Measurements from ENCODE around the gene PRR11.
"Not testable (repeated sequence)": the region's sequence is repeated elsewhere in the genome, so short reads cannot be mapped to it uniquely, and the experiment has no call there.

Gene PRR11

DNA sequence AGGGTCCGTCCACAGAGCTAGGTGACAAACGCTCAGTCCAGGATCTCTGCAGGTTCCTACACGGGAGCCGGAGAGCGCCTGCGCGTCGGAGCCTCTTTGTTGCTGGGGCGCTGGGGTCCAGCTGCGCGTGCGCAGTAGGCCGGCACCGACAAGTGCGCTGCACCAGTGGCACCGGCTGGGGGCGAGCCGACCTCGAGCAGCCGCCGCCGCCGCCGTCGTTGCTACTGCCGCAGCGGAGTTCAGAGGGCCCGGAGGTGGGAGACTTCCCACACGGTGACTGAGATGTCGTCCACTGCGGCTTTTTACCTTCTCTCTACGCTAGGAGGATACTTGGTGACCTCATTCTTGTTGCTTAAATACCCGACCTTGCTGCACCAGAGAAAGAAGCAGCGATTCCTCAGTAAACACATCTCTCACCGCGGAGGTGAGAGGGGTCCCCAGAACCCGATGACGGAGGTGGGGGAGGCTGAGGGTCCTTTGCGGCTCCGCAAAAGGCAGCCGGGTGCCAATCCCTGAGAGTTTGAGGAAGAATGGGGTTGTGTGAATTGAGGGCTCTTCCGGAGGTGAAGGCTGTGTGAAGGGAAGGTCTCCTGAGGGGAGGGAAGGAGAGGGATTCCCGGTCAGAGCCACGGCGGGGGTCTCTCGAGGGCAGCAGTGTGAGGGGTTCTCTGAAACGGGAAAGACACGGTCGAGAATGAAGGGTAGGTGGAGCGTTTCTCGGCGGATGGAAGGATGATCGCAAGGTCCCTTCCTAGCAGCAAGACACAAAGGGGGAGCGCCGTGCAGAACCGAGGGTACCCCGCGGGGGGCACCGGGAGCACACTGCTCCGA lies 65.0 kb downstream of the PRR11 start, which contains the start of gene GDPD1:
Gene GDPD1 (plus strand): TSS at position 184 of the 831 bp plus-strand sequence. CDS start 99 bp downstream, at position 283.
- DNase-seq, result no peak

DNA sequence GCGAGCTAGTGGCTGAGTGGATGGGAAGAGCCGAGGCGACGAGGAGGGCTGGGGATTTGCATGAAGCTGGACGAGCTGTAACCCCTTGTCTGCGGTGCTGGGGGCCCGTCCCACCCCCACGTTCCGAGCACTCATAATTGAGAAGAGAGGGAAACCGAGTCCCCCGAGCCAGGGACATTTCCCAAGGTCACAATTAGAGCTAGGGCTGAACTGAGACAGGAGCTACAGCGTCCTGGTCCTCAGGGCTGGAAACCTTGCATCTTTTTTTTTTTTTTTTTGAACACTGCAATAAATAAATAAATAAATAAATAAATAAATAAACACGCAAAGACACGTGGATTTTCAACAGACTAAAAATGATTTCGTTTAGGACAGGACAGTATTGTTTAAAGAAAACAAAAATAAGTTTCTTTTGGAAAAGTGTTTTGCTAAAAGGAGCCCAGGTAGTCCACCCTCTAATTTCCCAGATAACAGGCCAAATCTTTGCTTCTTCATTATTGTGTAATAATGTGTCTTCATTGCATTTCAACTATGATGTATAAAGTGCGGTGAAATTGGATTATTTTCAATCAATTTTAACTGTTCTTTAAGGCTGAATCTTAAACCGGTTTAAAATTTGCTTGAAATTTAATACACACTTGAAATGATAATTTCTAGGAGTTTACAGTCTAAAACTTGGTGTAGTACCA lies 65.8 kb downstream of the PRR11 start:
- DNase-seq, result no peak

DNA sequence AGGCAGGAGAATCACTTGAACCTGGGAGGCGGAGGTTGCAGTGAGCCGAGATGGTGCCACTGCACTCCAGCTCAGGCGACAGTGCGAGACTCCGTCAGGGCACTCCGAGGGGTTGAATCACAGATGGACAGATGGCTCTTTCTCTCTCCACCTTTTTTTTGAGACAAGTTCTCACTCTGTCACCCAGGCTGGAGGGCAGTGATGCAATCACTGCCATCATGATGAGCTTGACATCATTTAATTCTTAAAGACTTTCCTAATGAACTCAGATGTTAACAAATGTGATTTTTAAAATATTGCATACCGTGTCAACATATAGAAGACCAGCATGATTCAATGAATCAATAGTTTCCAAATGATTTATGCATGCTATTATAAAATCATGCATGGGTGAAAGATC lies 68.3 kb downstream of the PRR11 start:
- DNase-seq, result no peak

DNA sequence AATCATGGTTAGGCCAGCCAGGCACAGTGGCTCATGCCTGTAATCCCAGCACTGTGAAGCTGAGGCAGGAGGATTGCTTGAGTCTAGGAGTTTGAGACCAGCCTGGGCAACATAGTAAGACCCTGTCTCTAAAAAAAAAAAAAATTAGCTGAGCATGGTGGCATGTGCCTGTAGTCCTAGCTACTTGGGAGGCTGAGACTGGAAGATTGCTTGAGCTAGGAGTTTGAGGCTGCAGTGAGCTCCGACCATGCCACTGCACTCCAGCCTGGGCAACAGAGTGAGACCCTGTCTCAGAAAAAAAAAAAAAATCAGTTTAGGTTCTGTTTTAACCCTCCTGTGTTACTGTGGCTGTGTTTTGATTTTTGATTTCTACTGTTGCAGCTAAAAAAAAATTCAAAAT lies 73.0 kb downstream of the PRR11 start:
- not testable (repeated sequence) for DNase-seq

DNA sequence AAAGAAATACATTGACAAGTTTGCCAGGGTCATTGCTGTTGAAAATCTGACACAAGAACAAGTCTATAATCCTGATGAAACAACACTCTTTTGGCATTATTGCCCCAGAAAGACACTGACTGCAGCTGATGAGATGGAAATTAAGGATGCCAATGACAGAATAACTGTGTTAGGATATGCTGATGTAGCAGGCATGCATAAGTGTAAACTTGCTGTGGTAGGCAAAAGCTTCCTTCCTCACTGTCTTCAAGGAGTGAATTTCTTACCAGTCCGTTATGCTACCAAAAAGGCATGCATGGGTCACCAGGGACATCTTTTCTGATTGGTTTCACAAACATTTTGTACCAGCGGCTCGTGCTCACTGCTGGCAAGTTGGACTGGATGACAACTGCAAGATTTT lies 75.2 kb downstream of the PRR11 start:
- no peak for DNase-seq

DNA sequence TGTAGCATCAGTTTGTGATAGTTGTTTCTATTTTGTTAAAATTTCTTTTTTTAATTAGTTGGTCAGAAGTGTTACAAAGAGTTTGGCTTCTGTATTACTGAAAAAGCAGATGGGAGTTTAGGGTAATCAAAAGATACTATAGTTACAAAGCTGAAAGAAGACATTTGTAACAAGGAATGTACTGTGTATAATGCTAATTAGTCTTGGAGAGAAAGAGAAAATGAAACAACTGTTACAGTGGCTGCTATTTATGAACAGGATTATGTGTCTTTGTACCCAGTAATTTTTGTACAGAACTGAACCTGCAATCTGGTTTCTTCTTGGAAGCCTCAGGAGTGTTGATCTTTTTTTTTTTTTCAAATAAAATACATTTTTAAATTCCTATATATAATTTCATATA lies 79.1 kb downstream of the PRR11 start:
- no peak for DNase-seq

DNA sequence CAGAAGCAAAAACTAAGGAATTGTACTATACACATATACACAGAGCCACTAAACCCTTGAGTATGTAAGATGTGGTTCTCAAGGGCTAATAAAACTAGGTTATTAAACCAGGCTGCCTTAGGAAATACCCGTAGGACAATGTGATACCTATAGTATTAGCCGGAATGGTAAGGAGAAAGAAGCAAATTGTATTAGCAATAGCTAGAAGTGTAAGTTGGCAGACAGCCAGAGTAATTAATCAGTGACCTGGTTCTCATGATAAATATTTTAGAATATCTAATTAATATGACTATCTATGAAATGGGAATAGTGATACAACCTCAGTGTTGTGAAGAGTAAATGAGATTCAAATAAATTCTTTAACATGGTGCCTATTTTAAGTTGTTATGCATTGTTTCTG lies 83.4 kb downstream of the PRR11 start:
- no peak for DNase-seq

DNA sequence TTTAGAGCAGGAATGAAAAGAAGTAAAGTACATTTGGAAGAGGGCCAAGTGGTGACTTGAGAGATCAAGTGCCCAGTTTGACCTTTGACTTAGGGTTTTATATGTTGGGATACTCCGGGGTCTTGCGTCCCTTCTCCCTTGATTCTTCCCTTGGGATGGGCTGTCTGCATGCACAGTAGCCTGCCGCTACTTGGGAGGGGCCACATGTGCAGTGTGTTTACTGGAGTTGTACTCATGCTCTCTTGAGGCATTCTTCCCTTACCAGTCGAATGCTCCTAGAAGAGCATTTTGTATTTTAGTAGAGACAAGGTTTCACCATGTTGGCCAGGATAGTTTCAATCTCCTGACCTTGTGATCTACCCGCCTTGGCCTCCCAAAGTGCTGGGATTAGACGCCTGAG lies 88.5 kb downstream of the PRR11 start:
- DNase-seq, result no peak

Measured in cortex of kidney (tissue), 1 donor.